Subcutaneous abdominal adipose tissue (tissue), 5 donors: ENCODE data around the gene NTRK3.

Source experiments
- H3K27ac ChIP-seq: one replicate; pipeline ENCODE4 v1.7.0; 2013; ENCODE audit warnings: low read depth, mild to moderate bottlenecking, inconsistent platforms, low read length, moderate library complexity
- H3K27me3 ChIP-seq, 5 donors: one replicate each; pipeline ENCODE4 v1.7.0; 2013; ENCODE audit warnings: low read length in 5 of 5, inconsistent platforms in 1 of 5; ENCODE audit not compliant: control insufficient read depth in 5 of 5, insufficient read depth in 4 of 5
- H3K36me3 ChIP-seq, 5 donors: one replicate each; pipeline ENCODE4 v1.7.0; 2013; ENCODE audit warnings: low read length in 5 of 5; ENCODE audit not compliant: control insufficient read depth in 5 of 5, insufficient read depth in 5 of 5
- H3K4me1 ChIP-seq, 5 donors: one replicate each; pipeline ENCODE4 v1.7.0; 2013; ENCODE audit warnings: low read length in 5 of 5, mild to moderate bottlenecking in 3 of 5, moderate library complexity in 1 of 5; ENCODE audit not compliant: control insufficient read depth in 5 of 5, insufficient read depth in 5 of 5
- H3K4me3 ChIP-seq, 5 donors: one replicate each; pipeline ENCODE4 v1.7.0; 2013; ENCODE audit warnings: low read length in 5 of 5, low read depth in 1 of 5
- H3K9ac ChIP-seq, 5 donors: one replicate each; pipeline ENCODE4 v1.7.0; 2013; ENCODE audit warnings: low read length in 5 of 5, mild to moderate bottlenecking in 4 of 5, moderate library complexity in 3 of 5
- H3K9me3 ChIP-seq, 5 donors: one replicate each; pipeline ENCODE4 v1.7.0; 2013; ENCODE audit warnings: low read length in 5 of 5; ENCODE audit not compliant: control insufficient read depth in 5 of 5
- donor health status: healthy.
- donor health status: healthy.
- donor health status: healthy.
- donor health status: healthy.
- donor health status: healthy.

NTRK3 gene

DNA sequence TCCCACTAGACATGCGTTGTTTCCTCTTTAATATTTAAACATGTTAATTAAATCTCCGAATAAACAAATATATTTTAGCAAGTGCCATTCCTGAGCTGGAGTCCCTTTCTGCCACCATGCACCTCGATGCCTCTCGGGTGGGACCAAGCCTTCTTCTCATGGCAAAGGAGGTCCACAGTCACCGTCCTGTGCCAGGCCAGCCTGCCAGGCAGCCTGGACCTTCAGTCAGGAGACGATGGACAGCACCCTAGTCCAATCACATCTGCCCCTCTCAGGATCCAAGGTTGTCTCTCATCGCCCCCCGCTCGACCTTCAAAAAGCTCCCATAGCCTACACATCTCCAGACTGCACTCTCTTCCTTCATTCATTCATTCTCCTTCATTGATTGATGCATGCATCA, 22.6 kb downstream of the NTRK3 start:
- Histone ChIP-seq H3K4me3 (no peak overlapping the region), H3K9me3 (no peaks in the 10 kb centered on the region), H3K4me1 (peaks cover 0 to 7% (median 3%) of the 10 kb centered on the region in 5 donors), H3K27me3 (no peaks in the 10 kb centered on the region), H3K27ac (no peak overlapping the region), H3K36me3 (no peaks in the 10 kb centered on the region), H3K9ac (no peak overlapping the region)

DNA sequence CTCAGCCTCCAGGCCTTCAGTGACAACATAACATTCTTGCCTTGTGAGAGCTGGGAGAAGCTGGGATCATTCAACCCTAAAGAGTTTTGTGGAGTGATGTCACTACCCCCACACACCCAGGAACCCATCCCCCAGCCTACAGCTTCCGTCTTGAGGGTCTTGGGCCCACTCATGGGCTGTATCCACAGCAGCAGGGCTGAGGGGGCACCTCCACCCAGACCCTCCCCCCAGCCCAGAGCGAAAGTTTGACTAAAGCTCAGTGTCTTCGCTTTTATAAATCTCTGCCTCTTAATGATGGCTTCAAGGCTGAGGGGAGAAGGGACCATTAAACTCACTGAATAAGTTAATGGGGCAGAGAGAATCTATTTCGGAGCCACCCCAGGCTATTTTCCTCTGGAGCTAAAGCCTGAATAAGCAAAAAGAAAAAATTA, 23.8 kb downstream of the NTRK3 start:
- Histone ChIP-seq H3K4me1 (no peaks in the 10 kb centered on the region), H3K9ac (no peak overlapping the region), H3K36me3 (no peaks in the 10 kb centered on the region), H3K4me3 (no peak overlapping the region), H3K27ac (no peak overlapping the region), H3K27me3 (peaks cover 0 to 3% (median 0%) of the 10 kb centered on the region in 5 donors), H3K9me3 (no peaks in the 10 kb centered on the region)

DNA sequence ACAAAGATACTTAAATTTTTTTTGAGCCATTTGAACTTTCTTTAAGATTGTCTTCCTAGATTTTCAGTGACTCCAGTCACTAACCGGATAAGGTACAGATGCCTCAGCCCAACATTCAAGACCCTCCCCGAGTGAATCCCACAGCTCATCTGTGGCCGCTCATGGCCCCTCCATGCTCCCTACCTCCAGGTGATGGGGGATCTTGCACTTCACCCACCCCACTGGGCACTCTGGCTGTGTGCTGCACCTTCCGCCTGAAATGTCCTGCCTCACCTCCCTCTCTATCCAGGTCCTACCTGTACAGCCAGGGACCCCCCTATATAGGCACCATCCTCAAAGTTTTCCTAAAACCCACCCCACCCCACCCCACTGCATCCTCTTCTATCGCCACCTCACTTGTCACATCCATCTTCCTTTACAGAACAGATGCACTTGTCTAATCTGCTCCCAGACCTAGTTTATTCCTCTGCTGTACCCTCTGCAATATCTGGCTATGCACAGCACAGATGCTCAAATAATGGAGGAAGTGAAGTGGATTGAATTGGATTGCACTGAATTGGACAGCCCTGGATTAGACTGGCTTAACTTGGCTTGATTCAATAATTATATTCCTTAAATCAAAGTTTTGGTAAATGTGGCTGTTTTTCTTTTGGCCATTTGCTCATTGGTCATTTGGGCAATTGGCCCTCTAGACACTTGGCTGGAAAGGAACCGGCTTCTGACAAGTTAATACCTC, 24.5 kb downstream of the NTRK3 start:
- Histone ChIP-seq H3K9ac (no peak overlapping the region), H3K36me3 (no peaks in the 10 kb centered on the region), H3K9me3 (no peaks in the 10 kb centered on the region), H3K27me3 (peaks cover 0 to 3% (median 0%) of the 10 kb centered on the region in 5 donors), H3K4me3 (no peak overlapping the region), H3K27ac (no peak overlapping the region), H3K4me1 (no peaks in the 10 kb centered on the region)

DNA sequence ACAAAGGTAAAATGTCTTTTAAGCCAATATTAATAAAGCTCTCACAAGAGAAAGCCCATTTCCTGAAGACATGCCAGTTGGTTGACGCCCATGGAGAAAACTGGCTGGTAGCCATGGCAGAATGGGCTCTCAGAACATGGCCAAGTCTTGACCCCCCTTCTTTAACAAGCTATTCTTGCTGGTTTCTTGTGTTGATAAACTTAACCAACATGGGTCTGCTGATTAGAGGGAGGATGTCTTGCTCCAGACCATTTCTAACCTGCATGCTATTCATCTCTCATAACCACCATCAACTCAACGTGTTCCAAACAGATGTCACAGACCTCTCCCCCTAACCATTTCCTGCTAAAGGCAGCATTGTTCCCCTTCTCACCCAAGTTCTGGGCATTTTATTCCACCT, 25.7 kb downstream of the NTRK3 start:
- H3K36me3 ChIP-seq = no peaks in the 10 kb centered on the region
- H3K4me3 ChIP-seq = no peak overlapping the region
- no peaks in the 10 kb centered on the region for H3K4me1 ChIP-seq
- peaks cover 0 to 4% (median 0%) of the 10 kb centered on the region in 5 donors for H3K27me3 ChIP-seq
- no peak overlapping the region for H3K27ac ChIP-seq
- H3K9ac ChIP-seq = no peak overlapping the region
- H3K9me3 ChIP-seq = no peaks in the 10 kb centered on the region

DNA sequence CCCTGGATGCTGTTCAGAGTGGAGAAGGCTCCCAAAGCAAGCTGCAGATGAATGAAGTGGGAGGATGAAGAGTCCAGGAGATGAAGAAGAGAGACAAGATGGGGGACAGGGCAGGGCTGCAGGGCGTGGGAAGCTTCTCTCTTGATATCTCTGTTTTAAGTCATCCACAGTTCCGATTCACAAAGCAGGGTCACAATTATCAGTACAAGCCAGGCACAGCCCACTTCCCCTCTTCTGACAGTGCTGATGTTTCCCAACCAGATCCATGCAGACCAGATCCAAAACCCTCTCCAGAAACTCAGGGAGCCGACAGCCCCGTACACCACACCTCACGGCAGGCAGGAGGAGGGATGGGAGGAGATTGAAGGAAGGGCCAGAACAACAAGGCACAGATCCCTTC, 31.1 kb downstream of the NTRK3 start:
- no peak overlapping the region for H3K27ac ChIP-seq

DNA sequence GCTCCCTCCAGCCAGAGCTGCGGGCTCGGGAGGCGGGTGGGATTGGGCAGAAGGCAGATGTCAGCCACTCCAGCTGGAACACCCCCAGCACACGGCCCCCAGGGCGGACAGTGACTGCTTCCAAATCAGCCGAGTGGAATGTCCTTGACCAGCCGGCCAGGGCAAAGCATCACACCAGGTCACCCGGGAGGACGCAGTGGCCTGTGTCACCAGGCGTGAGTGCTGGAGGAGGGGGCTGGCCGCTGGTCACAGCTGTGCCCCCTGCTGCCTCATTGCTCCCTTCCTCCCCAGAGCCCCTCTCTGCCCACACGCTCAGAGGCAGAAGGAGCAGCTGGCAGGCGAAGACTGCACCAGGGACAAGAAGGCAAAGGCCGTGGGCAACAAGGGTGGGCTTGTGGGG, 33.5 kb downstream of the NTRK3 start:
- no peaks in the 10 kb centered on the region for H3K9me3 ChIP-seq
- H3K4me3 ChIP-seq = no peak overlapping the region
- no peak overlapping the region for H3K27ac ChIP-seq
- H3K9ac ChIP-seq = no peak overlapping the region
- peaks cover 3 to 19% (median 17%) of the 10 kb centered on the region in 5 donors for H3K4me1 ChIP-seq
- no peaks in the 10 kb centered on the region for H3K36me3 ChIP-seq
- peaks cover 0 to 6% (median 0%) of the 10 kb centered on the region in 5 donors for H3K27me3 ChIP-seq

More for the DNA sequence above, 31.1 kb downstream of the NTRK3 start:
- Histone ChIP-seq H3K9ac (no peak overlapping the region), H3K27me3 (peaks cover 0 to 9% (median 0%) of the 10 kb centered on the region in 5 donors), H3K9me3 (no peaks in the 10 kb centered on the region), H3K4me3 (no peak overlapping the region), H3K4me1 (peaks cover 3 to 10% (median 8%) of the 10 kb centered on the region in 5 donors), H3K36me3 (no peaks in the 10 kb centered on the region)

DNA sequence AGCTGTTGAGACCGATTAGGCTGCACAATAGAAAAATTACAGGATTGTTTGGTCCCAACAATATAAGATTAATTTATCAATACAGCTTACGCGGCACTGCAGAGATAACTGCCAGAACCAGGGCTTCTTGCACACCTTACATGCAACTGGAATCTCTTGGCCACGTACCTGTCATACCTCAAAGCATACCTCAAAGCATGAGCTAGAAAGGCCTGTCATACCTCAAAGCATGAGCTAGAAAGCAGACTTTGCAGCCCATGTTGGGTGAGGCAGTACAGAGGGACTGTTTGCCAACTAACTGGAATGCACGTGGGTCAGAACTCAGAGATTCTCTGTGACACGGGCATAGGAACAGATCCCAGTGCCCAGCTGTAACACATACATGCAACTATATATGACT, 34.7 kb downstream of the NTRK3 start:
- Histone ChIP-seq H3K27me3 (peaks cover 0 to 6% (median 0%) of the 10 kb centered on the region in 5 donors), H3K9ac (no peak overlapping the region), H3K4me3 (no peak overlapping the region), H3K36me3 (no peaks in the 10 kb centered on the region), H3K9me3 (peaks cover 0 to 3% (median 0%) of the 10 kb centered on the region in 5 donors), H3K4me1 (peaks cover 3 to 19% (median 17%) of the 10 kb centered on the region in 5 donors), H3K27ac (no peak overlapping the region)

DNA sequence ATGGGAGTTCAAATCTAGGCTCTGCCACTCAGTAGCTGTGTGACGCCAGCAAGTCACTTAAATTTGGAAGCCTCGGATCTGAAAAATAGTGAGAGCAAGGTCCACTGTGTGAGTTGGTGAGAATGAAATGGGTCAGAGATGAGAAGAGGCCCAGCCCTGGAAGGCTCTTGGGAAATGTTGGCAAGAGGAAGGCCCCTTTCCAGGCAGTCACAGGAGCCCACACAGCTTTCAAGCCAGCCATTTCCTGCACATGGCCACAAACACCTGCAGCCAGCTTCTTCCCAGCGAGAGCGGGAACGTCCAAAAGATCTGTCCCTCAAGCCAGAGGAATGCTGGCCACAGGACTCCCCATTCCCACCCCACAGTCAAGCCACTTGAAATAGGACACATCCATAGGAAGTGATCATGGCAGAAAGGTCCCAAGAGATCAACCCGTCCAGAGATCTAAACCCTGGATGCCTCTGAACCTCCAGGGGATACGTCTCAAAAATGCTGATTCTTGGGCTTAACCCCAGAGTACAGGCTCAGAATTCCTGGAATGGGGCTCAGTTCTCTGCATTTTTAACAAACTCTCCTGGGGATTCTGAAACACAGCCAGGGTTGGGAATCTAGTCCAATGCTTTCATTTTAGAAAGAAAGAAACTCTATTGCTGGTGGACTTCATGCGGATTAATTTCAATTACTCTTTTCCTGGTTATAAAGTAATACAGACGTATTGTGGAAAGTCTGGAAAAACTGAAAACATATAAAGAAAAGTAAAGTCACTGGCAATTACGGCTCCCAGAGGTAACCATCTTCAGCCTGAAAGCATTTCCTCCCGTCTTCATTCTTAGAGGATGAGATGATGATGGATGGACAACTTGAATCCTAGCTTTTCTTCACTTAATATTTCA, 35.9 kb downstream of the NTRK3 start:
- Histone ChIP-seq H3K4me1 (peaks cover 3 to 19% (median 17%) of the 10 kb centered on the region in 5 donors), H3K27ac (no peak overlapping the region), H3K4me3 (peak overlapping the region in 2 of 5 donors; percentile 12 to 42), H3K27me3 (peaks cover 0 to 4% (median 0%) of the 10 kb centered on the region in 5 donors), H3K9me3 (peaks cover 0 to 6% (median 0%) of the 10 kb centered on the region in 5 donors), H3K9ac (no peak overlapping the region), H3K36me3 (no peaks in the 10 kb centered on the region)

DNA sequence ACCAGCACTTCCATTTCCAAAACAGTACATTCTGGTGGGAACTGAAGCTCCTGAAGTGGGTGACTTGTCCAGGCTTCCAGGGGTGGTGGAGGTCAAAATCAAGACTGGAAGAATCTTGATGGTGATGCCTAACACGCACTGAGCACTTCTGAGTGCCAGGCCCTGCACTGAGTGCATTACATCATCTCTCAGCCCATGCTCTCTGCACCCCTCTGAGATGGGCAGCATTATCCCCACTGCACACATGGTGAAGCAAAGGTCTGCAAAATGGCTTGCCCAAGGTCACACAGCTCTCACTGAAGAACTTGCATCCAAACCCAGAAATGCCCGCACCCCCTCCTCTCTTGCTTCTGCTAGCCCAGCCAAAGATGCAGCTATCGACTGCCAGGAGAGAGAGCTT, 36.9 kb downstream of the NTRK3 start:
- Histone ChIP-seq H3K9me3 (peaks cover 0 to 6% (median 0%) of the 10 kb centered on the region in 5 donors), H3K9ac (no peak overlapping the region), H3K4me3 (no peak overlapping the region), H3K4me1 (peaks cover 3 to 19% (median 17%) of the 10 kb centered on the region in 5 donors), H3K36me3 (no peaks in the 10 kb centered on the region), H3K27ac (no peak overlapping the region), H3K27me3 (no peaks in the 10 kb centered on the region)
